ENCODE data around the gene ACSM6.

Gene ACSM6

GRCh38 chr10:95256268-95256667 lies 62.2 kb downstream of the ACSM6 start:
- no peaks in the 10 kb centered on the region for H3K36me3 ChIP-seq
- H3K4me1 ChIP-seq (ENCODE audit: control insufficient read depth in 1 of 2, insufficient read depth in 1 of 2, low read depth in 1 of 2, low read length in 1 of 2) = peaks cover 0 to 10% of the 10 kb centered on the region in 2 experiments
- no peaks in the 10 kb centered on the region for H3K27me3 ChIP-seq
- H3K4me3 ChIP-seq (ENCODE audit: low read depth in 1 of 2, low read length in 1 of 2) = no peak overlapping the region
- no peak for TF ChIP-seq CTCF (IDR thresholded peaks at IDR 0.05)
- no peak overlapping the region for H3K27ac ChIP-seq
- H3K9me3 ChIP-seq = no peaks in the 10 kb centered on the region

- Histone ChIP-seq H3K9me3 (no peaks in the 10 kb centered on the region), H3K4me3 (ENCODE audit: low read depth in 1 of 2, low read length in 1 of 2) (no peak overlapping the region), H3K36me3 (no peaks in the 10 kb centered on the region), H3K27me3 (no peaks in the 10 kb centered on the region), H3K27ac (no peak overlapping the region), H3K4me1 (ENCODE audit: control insufficient read depth in 1 of 2, insufficient read depth in 1 of 2, low read depth in 1 of 2, low read length in 1 of 2) (peaks cover 0 to 10% of the 10 kb centered on the region in 2 experiments)
- no peak for TF ChIP-seq CTCF (IDR thresholded peaks at IDR 0.05)
Measured at GRCh38 chr10:95257849-95258248, 63.8 kb downstream of the ACSM6 start.

GRCh38 chr10:95260397-95260881 lies 66.4 kb downstream of the ACSM6 start:
- no peaks in the 10 kb centered on the region for H3K36me3 ChIP-seq

GRCh38 chr10:95260909-95261552 lies 67.0 kb downstream of the ACSM6 start:
- no peaks in the 10 kb centered on the region for H3K27me3 ChIP-seq
- no peak overlapping the region for H3K4me3 ChIP-seq (ENCODE audit: low read depth in 1 of 2, low read length in 1 of 2)

More at GRCh38 chr10:95260397-95260881, 66.4 kb downstream of the ACSM6 start:
- no peak for TF ChIP-seq CTCF (IDR thresholded peaks at IDR 0.05)
- no peaks in the 10 kb centered on the region for H3K9me3 ChIP-seq
- no peak overlapping the region for H3K4me3 ChIP-seq (ENCODE audit: low read depth in 1 of 2, low read length in 1 of 2)
- H3K4me1 ChIP-seq (ENCODE audit: control insufficient read depth in 1 of 2, insufficient read depth in 1 of 2, low read depth in 1 of 2, low read length in 1 of 2) = peaks cover 0 to 10% of the 10 kb centered on the region in 2 experiments
- no peak overlapping the region for H3K27ac ChIP-seq
- no peaks in the 10 kb centered on the region for H3K27me3 ChIP-seq

GRCh38 chr10:95261926-95262325 lies 67.9 kb downstream of the ACSM6 start:
- H3K9me3 ChIP-seq = no peaks in the 10 kb centered on the region
- peaks cover 0 to 10% of the 10 kb centered on the region in 2 experiments for H3K4me1 ChIP-seq (ENCODE audit: control insufficient read depth in 1 of 2, insufficient read depth in 1 of 2, low read depth in 1 of 2, low read length in 1 of 2)
- no peaks in the 10 kb centered on the region for H3K36me3 ChIP-seq
- no peak for TF ChIP-seq CTCF (IDR thresholded peaks at IDR 0.05)
- H3K4me3 ChIP-seq (ENCODE audit: low read depth in 1 of 2, low read length in 1 of 2) = no peak overlapping the region
- no peaks in the 10 kb centered on the region for H3K27me3 ChIP-seq
- H3K27ac ChIP-seq = no peak overlapping the region

More at GRCh38 chr10:95260909-95261552, 67.0 kb downstream of the ACSM6 start:
- peaks cover 0 to 10% of the 10 kb centered on the region in 2 experiments for H3K4me1 ChIP-seq (ENCODE audit: control insufficient read depth in 1 of 2, insufficient read depth in 1 of 2, low read depth in 1 of 2, low read length in 1 of 2)
- no peak for TF ChIP-seq CTCF (IDR thresholded peaks at IDR 0.05)
- H3K27ac ChIP-seq = no peak overlapping the region
- no peaks in the 10 kb centered on the region for H3K36me3 ChIP-seq
- H3K9me3 ChIP-seq = no peaks in the 10 kb centered on the region
